Omental fat pad (tissue), 4 donors: ENCODE results near the gene CEP57. TPM values are rescaled to one million over a fixed set of nuclear protein-coding genes. Genes with fewer than 3 reads are reported as not detected.
"Not testable (repeated sequence)": the region's sequence is repeated elsewhere in the genome, so short reads cannot be mapped to it uniquely, and the experiment has no call there.

Experiments
- ATAC-seq: fragments of 150-250 bp; one replicate; pipeline ENCODE4 v1.9.1; 2016; ENCODE audit warnings: mild to moderate bottlenecking, moderate library complexity; ENCODE audit not compliant: low FRiP score
- DNase-seq: peaks from one replicate; pipeline ENCODE4 v3.0.0-alpha.2; 2019; ENCODE audit warnings: low spot score
- total RNA-seq, 4 donors: library from RNA; depleted of rRNA; stranded (reverse); fragments of >200 nt; gene quantifications; one replicate each; pipeline ENCODE4 v1.1.0, GENCODE V29; 2016
- TF ChIP-seq, protein P1 (sequence below), 3 donors: fragments of 450-650 bp; IDR thresholded peaks; one replicate each; pipeline ENCODE4 v1.5.1; 2016 to 2017; ENCODE audit warnings: antibody characterized with exemption in 3 of 3, mild to moderate bottlenecking in 3 of 3, moderate library complexity in 2 of 3

The CEP57 gene
- total RNA-seq, 4 donors from 2014 or later = 17.8 to 38.9 (median 30.4) TPM

- no peak for ATAC-seq
- TF ChIP-seq, protein P1, sequence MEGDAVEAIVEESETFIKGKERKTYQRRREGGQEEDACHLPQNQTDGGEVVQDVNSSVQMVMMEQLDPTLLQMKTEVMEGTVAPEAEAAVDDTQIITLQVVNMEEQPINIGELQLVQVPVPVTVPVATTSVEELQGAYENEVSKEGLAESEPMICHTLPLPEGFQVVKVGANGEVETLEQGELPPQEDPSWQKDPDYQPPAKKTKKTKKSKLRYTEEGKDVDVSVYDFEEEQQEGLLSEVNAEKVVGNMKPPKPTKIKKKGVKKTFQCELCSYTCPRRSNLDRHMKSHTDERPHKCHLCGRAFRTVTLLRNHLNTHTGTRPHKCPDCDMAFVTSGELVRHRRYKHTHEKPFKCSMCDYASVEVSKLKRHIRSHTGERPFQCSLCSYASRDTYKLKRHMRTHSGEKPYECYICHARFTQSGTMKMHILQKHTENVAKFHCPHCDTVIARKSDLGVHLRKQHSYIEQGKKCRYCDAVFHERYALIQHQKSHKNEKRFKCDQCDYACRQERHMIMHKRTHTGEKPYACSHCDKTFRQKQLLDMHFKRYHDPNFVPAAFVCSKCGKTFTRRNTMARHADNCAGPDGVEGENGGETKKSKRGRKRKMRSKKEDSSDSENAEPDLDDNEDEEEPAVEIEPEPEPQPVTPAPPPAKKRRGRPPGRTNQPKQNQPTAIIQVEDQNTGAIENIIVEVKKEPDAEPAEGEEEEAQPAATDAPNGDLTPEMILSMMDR (IDR thresholded peaks at IDR 0.05) = no peak
- DNase-seq = no peak
Measured at GRCh38 chr11:95796501-95796900, 6.2 kb downstream of the CEP57 start.

DNA sequence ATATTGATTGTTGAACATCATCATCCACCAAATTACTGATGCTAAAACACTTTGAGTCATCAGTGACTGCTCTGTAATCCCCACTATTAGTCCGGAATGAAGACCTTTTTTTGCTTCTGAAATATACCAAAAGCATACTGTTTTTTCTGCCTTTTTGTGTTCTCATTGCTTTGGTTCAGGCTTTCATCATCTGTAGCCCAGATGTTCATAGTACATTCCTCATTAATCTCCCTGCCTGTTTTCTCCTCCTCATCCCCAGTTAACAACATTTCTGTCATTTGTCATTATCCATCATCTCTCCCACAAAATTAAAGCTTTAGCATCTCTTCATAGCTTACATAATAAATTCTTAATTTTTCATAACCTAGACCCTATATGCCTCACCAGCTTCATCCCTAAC lies 9.2 kb downstream of the CEP57 start:
- no peak for ATAC-seq
- no peak for DNase-seq
- TF ChIP-seq, protein P1 (IDR thresholded peaks at IDR 0.05) = no peak

GRCh38 chr11:95800438-95800837 lies 10.1 kb downstream of the CEP57 start:
- TF ChIP-seq, protein P1 (IDR thresholded peaks at IDR 0.05) = no peak
- no peak for DNase-seq

GRCh38 chr11:95802806-95803205 lies 12.5 kb downstream of the CEP57 start:
- no peak for DNase-seq
- ATAC-seq = no peak
- TF ChIP-seq, protein P1 (IDR thresholded peaks at IDR 0.05) = no peak

More at GRCh38 chr11:95800438-95800837, 10.1 kb downstream of the CEP57 start:
- no peak for ATAC-seq

DNA sequence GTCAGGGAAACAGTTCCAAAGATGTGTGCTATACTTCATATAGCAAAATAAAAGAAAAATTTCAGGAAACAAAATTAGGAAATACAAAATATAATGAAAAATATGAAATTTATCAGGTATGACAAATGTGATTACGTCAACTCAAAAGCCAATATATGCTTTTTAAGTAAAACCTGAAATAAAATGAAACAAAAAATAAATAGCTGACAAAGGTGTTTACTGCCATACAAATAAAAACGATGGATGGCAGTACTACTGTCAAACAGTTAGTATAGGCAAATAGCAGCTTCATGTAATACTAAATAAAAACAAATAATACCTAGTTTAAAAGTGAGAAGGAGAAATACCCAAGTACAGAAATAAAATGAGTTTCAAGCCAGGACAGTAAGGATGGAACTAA lies 13.7 kb downstream of the CEP57 start:
- DNase-seq (no peak), ATAC-seq (no peak)
- TF ChIP-seq, protein P1 (IDR thresholded peaks at IDR 0.05) = no peak

DNA sequence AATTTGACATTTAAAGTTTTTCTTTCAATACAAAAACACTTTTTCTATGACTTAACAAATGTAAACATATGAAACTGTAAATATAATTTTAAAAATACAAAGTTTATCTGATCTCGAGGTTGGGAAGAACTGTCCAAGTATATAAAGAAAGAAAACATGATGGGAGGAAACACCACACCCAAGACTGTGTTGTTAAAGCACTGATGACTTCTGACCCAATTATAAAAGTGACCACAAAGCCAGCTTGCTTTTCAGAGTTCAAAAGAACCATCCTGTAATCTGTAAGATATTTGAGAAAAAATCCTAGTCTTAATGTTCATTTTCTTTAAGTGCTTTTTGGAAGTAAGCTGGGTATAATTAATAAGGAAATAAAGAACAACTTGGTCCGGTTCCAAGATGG lies 15.6 kb downstream of the CEP57 start:
- TF ChIP-seq, protein P1 (IDR thresholded peaks at IDR 0.05) = no peak
- DNase-seq = no peak
- ATAC-seq = no peak

DNA sequence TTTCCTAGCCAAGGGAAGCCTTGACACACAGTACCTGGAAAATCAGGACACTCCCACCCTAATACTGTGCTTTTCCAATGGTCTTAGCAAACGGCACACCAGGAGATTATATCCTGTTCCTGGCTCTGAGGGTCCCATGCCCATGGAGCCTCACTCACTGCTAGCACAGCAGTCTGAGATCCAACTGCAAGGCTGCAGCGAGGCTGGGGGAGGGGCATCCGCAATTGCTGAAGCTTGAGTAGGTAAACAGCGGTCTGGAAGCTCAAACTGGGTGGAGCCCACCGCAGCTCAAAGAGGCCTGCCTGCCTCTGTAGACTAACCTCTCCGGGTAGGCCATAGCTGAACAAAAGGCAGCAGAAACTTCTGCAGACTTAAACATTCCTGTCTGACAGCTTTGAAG lies 16.2 kb downstream of the CEP57 start:
- DNase-seq, ATAC-seq: not testable (repeated sequence)

- not testable (repeated sequence) for DNase-seq, ATAC-seq
Measured at GRCh38 chr11:95811052-95811451, 20.8 kb downstream of the CEP57 start.
